GM12864 (cell line): Measurements from ENCODE around the gene ASIC2.

ENCODE experiments used
- DNase-seq: peaks from one replicate; pipeline ENCODE4 v3.0.0-alpha.2; 2011; ENCODE audit warnings: low read depth
- H3K4me3 ChIP-seq: 2 replicates; pipeline ENCODE4 v1.5.1; 2011; ENCODE audit warnings: mild to moderate bottlenecking, low read depth, low read length, control low read depth
- CTCF ChIP-seq: IDR thresholded peaks from 2 replicates; pipeline ENCODE4 v1.5.1; 2011; ENCODE audit warnings: low read depth, mild to moderate bottlenecking, moderate library complexity, low read length, control low read depth, inconsistent platforms; ENCODE audit errors: missing control alignments

ASIC2 gene

GRCh38 chr17:33267851-33268548, 25.1 kb downstream of the ASIC2 start:
- TF ChIP-seq CTCF: no peak
- DNase-seq: no peak
- no peak overlapping the region for H3K4me3 ChIP-seq

- H3K4me3 ChIP-seq: no peak overlapping the region
- DNase-seq: no peak
- no peak for TF ChIP-seq CTCF
Observed at GRCh38 chr17:33267271-33267790, 25.8 kb downstream of the ASIC2 start.

DNA sequence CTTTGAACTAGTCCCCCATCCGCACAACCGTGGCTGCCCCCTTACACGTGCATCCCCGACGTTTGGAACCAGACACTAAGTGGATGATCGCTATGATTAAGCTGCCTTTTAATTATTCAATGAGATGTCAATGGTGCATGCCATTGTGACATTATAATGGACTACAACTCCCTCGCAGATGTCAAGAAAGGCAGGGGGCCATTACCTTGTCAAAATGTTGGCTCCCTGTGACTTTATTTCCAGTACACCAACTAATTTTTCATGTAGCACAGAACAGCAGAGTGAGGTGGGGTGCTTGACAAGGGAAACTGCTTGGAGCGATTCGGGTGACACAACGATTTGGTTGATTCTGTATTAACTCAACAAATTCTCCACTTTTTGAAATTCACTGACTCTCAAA, 26.5 kb downstream of the ASIC2 start:
- no peak overlapping the region for H3K4me3 ChIP-seq
- no peak for DNase-seq
- TF ChIP-seq CTCF: no peak

GRCh38 chr17:33266116-33266515, 27.0 kb downstream of the ASIC2 start:
- TF ChIP-seq CTCF: no peak
- DNase-seq: no peak
- no peak overlapping the region for H3K4me3 ChIP-seq

- DNase-seq: no peak
- H3K4me3 ChIP-seq: no peak overlapping the region
- no peak for TF ChIP-seq CTCF
Observed at GRCh38 chr17:33263396-33263795, 29.7 kb downstream of the ASIC2 start.

DNA sequence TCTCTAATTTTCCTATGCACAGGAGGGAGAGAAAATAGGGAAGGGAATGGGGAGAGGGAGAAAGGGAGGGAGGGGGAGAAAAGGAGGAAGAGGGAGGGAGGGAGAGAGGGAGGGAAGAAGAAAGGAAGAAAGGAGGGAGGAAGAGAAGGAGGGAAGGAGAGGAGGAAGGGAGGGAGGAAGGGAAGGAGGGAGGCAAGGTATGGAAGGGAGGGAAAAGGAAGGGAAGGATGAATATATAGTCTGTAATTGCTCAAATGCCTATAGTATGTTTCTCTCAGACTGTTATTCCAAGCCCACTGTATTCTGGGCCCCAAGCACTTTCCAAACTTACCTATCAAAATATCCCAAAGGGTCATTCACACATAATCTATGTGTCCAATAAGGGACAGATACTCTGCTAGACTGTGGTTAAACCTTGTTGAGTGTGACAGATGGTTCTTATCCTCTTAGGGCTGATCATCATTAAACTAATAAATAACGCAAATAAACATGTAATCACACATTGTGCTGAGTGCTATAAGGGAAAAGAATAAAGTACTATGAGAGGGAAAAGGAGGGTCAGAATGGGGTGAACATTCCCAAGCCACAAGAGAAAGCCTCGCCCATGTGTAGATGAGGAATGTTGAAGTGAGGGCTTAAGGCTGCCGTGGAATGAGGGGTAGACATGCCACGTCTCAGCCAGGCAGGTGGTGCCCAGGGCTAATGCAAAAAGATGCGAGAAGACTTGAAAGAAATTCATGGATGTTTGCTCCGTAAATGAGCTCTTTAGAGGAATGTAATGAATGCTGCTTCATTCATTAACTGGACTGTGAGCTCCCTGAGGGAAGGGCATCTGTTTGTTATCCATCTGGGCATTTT, 30.6 kb downstream of the ASIC2 start:
- H3K4me3 ChIP-seq: no peak overlapping the region
- DNase-seq: no peak
- TF ChIP-seq CTCF: no peak
